Stimulated activated CD4-positive, alpha-beta T cell treated with anti-CD3 and anti-CD28 coated beads, Interleukin-12 subunit alpha, Interleukin-12 subunit beta, amount 100 ng/mL, for 48 hours (primary cell): ENCODE measurements around the gene ALPP.
"Not testable (repeated sequence)": the region's sequence is repeated elsewhere in the genome, so short reads cannot be mapped to it uniquely, and the experiment has no call there.

Experiments used
- DNase-seq, 3 donors: peaks; one replicate each; pipeline ENCODE4 v3.0.0-alpha.2; 2020; ENCODE audit warnings: low read depth in 2 of 3, low spot score in 1 of 3

Gene ALPP

GRCh38 chr2:232420463-232421188, 42.1 kb downstream of the ALPP start:
- DNase-seq: no peak

GRCh38 chr2:232421189-232421785, 42.7 kb downstream of the ALPP start:
- no peak for DNase-seq

- no peak for DNase-seq
These were observed 43.5 kb downstream of the ALPP start for GRCh38 chr2:232422051-232422450.

GRCh38 chr2:232422996-232423395, 44.4 kb downstream of the ALPP start:
- DNase-seq: not testable (repeated sequence)

GRCh38 chr2:232423407-232423806, 44.9 kb downstream of the ALPP start:
- not testable (repeated sequence) for DNase-seq

GRCh38 chr2:232431705-232432590, 53.4 kb downstream of the ALPP start:
- no peak for DNase-seq
